ENCODE results near the gene PPFIBP2. TPM values are rescaled to one million over a fixed set of nuclear protein-coding genes. Genes with fewer than 3 reads are reported as not detected.

The PPFIBP2 gene
- total RNA-seq, 1 experiment from 2014 or later: 5.7 TPM

- TF ChIP-seq EZH2 (IDR thresholded peaks at IDR 0.05; ENCODE audit: borderline replicate concordance, low read depth, low read length, poor library complexity, severe bottlenecking) (no peak), CTCF (conservative IDR thresholded peaks at IDR 0.05; ENCODE audit: low read depth, low read length) (no peak)
- POLR2A ChIA-PET (ENCODE audit: low non-redundant PET): no interaction called here
- CTCF ChIA-PET: no interaction called here
Observed at GRCh38 chr11:7509966-7510365, 3.8 kb upstream of the PPFIBP2 start.

GRCh38 chr11:7511401-7511800 is 2.4 kb upstream of the PPFIBP2 start:
- POLR2A ChIA-PET (ENCODE audit: low non-redundant PET): no interaction called here
- no peak for DNase-seq (ENCODE audit: low spot score)
- no peak overlapping the region for H3K4me3 ChIP-seq (ENCODE audit: low read depth, low read length, poor library complexity, severe bottlenecking)
- peaks cover 20% of the 10 kb centered on the region for H3K27me3 ChIP-seq (replicated peaks; ENCODE audit: insufficient read depth, low read depth, low read length, poor library complexity)
- H3K4me1 ChIP-seq (ENCODE audit: insufficient read depth, low read length, poor library complexity, severe bottlenecking): peaks cover 8% of the 10 kb centered on the region
- no peak overlapping the region for H3K27ac ChIP-seq (ENCODE audit: low read depth, low read length, poor library complexity, severe bottlenecking)
- intact Hi-C loops (cut with micrococcal nuclease; ENCODE audit: unreplicated experiment): loop anchor here (5.0 kb wide), 1 partner anchor 181 kb away; no protein-coding TSS in a partner anchor
- no peaks in the 10 kb centered on the region for H3K36me3 ChIP-seq (ENCODE audit: insufficient read depth, low read length, poor library complexity, severe bottlenecking)
- CTCF ChIA-PET: no interaction called here
- TF ChIP-seq CTCF (conservative IDR thresholded peaks at IDR 0.05; ENCODE audit: low read depth, low read length) (no peak), EZH2 (IDR thresholded peaks at IDR 0.05; ENCODE audit: borderline replicate concordance, low read depth, low read length, poor library complexity, severe bottlenecking) (no peak)
- BruUV-seq (replicated peaks): no TSS peak
- H3K9me3 ChIP-seq (ENCODE audit: low read depth, low read length, poor library complexity, severe bottlenecking): no peaks in the 10 kb centered on the region

More at GRCh38 chr11:7509966-7510365, 3.8 kb upstream of the PPFIBP2 start:
- Histone ChIP-seq H3K27ac (ENCODE audit: low read depth, low read length, poor library complexity, severe bottlenecking) (no peak overlapping the region), H3K27me3 (replicated peaks; ENCODE audit: insufficient read depth, low read depth, low read length, poor library complexity) (peaks cover 11% of the 10 kb centered on the region), H3K9me3 (ENCODE audit: low read depth, low read length, poor library complexity, severe bottlenecking) (no peaks in the 10 kb centered on the region), H3K4me3 (ENCODE audit: low read depth, low read length, poor library complexity, severe bottlenecking) (no peak overlapping the region), H3K4me1 (ENCODE audit: insufficient read depth, low read length, poor library complexity, severe bottlenecking) (peaks cover 8% of the 10 kb centered on the region), H3K36me3 (ENCODE audit: insufficient read depth, low read length, poor library complexity, severe bottlenecking) (no peaks in the 10 kb centered on the region)
- no TSS peak for BruUV-seq (replicated peaks)
- intact Hi-C loops (cut with micrococcal nuclease; ENCODE audit: unreplicated experiment): loop anchor here (5.0 kb wide), 1 partner anchor 182 kb away; no protein-coding TSS in a partner anchor
- DNase-seq (ENCODE audit: low spot score): no peak

- BruUV-seq (replicated peaks): no TSS peak
- no peak overlapping the region for H3K27ac ChIP-seq (ENCODE audit: low read depth, low read length, poor library complexity, severe bottlenecking)
- H3K27me3 ChIP-seq (replicated peaks; ENCODE audit: insufficient read depth, low read depth, low read length, poor library complexity): peaks cover 20% of the 10 kb centered on the region
- ChIA-PET POLR2A (ENCODE audit: low non-redundant PET) (no interaction called here), CTCF (no interaction called here)
- no peak for TF ChIP-seq CTCF (conservative IDR thresholded peaks at IDR 0.05; ENCODE audit: low read depth, low read length)
- TF ChIP-seq EZH2 (IDR thresholded peaks at IDR 0.05; ENCODE audit: borderline replicate concordance, low read depth, low read length, poor library complexity, severe bottlenecking): no peak
- DNase-seq (ENCODE audit: low spot score): no peak
- peaks cover 8% of the 10 kb centered on the region for H3K4me1 ChIP-seq (ENCODE audit: insufficient read depth, low read length, poor library complexity, severe bottlenecking)
- intact Hi-C loops (cut with micrococcal nuclease; ENCODE audit: unreplicated experiment): loop anchor here (2.0 to 5.0 kb wide), 2 partner anchors 152 to 180 kb away; no protein-coding TSS in a partner anchor
- peak overlapping the region; percentile 61 for H3K4me3 ChIP-seq (ENCODE audit: low read depth, low read length, poor library complexity, severe bottlenecking)
- H3K36me3 ChIP-seq (ENCODE audit: insufficient read depth, low read length, poor library complexity, severe bottlenecking): no peaks in the 10 kb centered on the region
- H3K9me3 ChIP-seq (ENCODE audit: low read depth, low read length, poor library complexity, severe bottlenecking): no peaks in the 10 kb centered on the region
Observed at GRCh38 chr11:7512525-7513233, 1.1 kb upstream of the PPFIBP2 start.
